Nephron progenitor cell (in vitro differentiated cells): ENCODE measurements around the gene UVRAG.
A peak's percentile ranks its signal among the peaks of the same experiment; 100 is the strongest.

ENCODE experiments used
- DNase-seq: peaks from one replicate; pipeline ENCODE4 v3.0.0; 2021
- H3K27ac Mint-ChIP-seq: 2 replicates; pipeline ENCODE4 v1.8.0; 2021; ENCODE audit warnings: mild to moderate bottlenecking, moderate library complexity, mixed read lengths
- H3K27me3 Mint-ChIP-seq: 2 replicates; pipeline ENCODE4 v1.8.0; 2021; ENCODE audit warnings: mild to moderate bottlenecking, low read depth, mixed read lengths; ENCODE audit not compliant: poor library complexity
- H3K36me3 Mint-ChIP-seq: 2 replicates; pipeline ENCODE4 v1.8.0; 2021; ENCODE audit warnings: low read depth, mixed read lengths
- H3K4me1 Mint-ChIP-seq: 2 replicates; pipeline ENCODE4 v1.8.0; 2021; ENCODE audit warnings: mixed read lengths
- H3K4me3 Mint-ChIP-seq: 2 replicates; pipeline ENCODE4 v1.8.0; 2021; ENCODE audit warnings: mild to moderate bottlenecking, moderate library complexity, mixed read lengths
- H3K9me3 Mint-ChIP-seq: 2 replicates; pipeline ENCODE4 v1.8.0; 2021; ENCODE audit warnings: mild to moderate bottlenecking, moderate library complexity, mixed read lengths
- CTCF ChIP-seq: fragments of 200-600 bp; sonication (generic); IDR thresholded peaks from 2 replicates; pipeline ENCODE4 v1.5.0; 2021; ENCODE audit warnings: antibody characterized with exemption

Gene UVRAG

GRCh38 chr11:75800728-75801361, 14.2 kb upstream of the UVRAG start:
- no peak overlapping the region for H3K27ac Mint-ChIP-seq
- TF ChIP-seq CTCF = no peak
- peaks cover 7% of the 10 kb centered on the region for H3K4me1 Mint-ChIP-seq

GRCh38 chr11:75801362-75802020, 13.5 kb upstream of the UVRAG start:
- Mint-ChIP-seq H3K4me1 (peaks cover 7% of the 10 kb centered on the region), H3K9me3 (no peaks in the 10 kb centered on the region), H3K27me3 (peaks cover 4% of the 10 kb centered on the region), H3K36me3 (no peaks in the 10 kb centered on the region), H3K27ac (no peak overlapping the region), H3K4me3 (no peak overlapping the region)
- DNase-seq = no peak
- TF ChIP-seq CTCF = no peak

More at GRCh38 chr11:75800728-75801361, 14.2 kb upstream of the UVRAG start:
- Mint-ChIP-seq H3K4me3 (no peak overlapping the region), H3K27me3 (peaks cover 4% of the 10 kb centered on the region), H3K36me3 (no peaks in the 10 kb centered on the region), H3K9me3 (no peaks in the 10 kb centered on the region)
- DNase-seq = no peak

GRCh38 chr11:75802021-75802912, 12.7 kb upstream of the UVRAG start:
- Mint-ChIP-seq H3K36me3 (no peaks in the 10 kb centered on the region), H3K9me3 (no peaks in the 10 kb centered on the region), H3K27ac (no peak overlapping the region), H3K4me1 (peaks cover 3% of the 10 kb centered on the region), H3K27me3 (peaks cover 4% of the 10 kb centered on the region), H3K4me3 (no peak overlapping the region)
- no peak for DNase-seq
- TF ChIP-seq CTCF = no peak

GRCh38 chr11:75802913-75803820, 11.8 kb upstream of the UVRAG start:
- peak; percentile 84 for DNase-seq
- Mint-ChIP-seq H3K36me3 (no peaks in the 10 kb centered on the region), H3K4me1 (no peaks in the 10 kb centered on the region), H3K27me3 (peaks cover 4% of the 10 kb centered on the region), H3K9me3 (no peaks in the 10 kb centered on the region), H3K4me3 (no peak overlapping the region), H3K27ac (no peak overlapping the region)
- TF ChIP-seq CTCF = peak; percentile 88

- Mint-ChIP-seq H3K9me3 (no peaks in the 10 kb centered on the region), H3K36me3 (no peaks in the 10 kb centered on the region), H3K4me3 (no peak overlapping the region), H3K27ac (no peak overlapping the region), H3K4me1 (peaks cover 19% of the 10 kb centered on the region), H3K27me3 (peaks cover 6% of the 10 kb centered on the region)
- TF ChIP-seq CTCF = no peak
- DNase-seq = no peak
These were observed 5.9 kb upstream of the UVRAG start for GRCh38 chr11:75809111-75809510.
